ENCODE measurements around the gene ECPAS.
"Not testable (repeated sequence)": the region's sequence is repeated elsewhere in the genome, so short reads cannot be mapped to it uniquely, and the experiment has no call there.

The ECPAS gene

DNA sequence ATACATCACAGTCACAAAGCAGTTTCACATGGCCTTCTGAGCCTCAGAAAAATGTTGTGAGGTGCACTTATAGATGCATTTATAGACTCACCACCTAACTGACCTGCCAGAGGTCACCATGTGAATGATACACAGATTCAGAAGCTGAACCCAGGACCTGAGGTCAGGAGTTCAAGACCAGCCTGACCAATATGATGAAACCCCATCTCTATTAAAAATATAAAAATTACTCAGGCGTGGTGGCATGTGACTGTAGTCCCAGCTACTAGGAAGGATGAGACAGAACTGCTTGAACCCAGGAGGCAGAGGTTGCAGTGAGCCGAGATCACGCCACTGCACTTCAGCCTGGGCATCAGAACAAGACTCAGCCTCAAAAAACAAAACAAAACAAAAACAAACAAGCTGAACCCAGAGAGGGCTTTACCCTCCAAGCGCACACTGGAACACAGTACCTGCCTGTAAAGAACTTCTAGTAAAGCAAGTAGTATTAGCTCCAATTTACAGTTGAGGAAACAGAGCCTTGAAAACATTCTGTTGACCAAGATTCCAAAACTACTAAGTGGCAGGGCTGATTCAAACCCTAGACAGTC lies 16.3 kb downstream of the ECPAS start:
- DNase-seq (ENCODE audit: low read depth): no peak

- no peak for DNase-seq (ENCODE audit: low read depth)
Observed at GRCh38 chr9:111463048-111463447, 21.1 kb downstream of the ECPAS start.

DNA sequence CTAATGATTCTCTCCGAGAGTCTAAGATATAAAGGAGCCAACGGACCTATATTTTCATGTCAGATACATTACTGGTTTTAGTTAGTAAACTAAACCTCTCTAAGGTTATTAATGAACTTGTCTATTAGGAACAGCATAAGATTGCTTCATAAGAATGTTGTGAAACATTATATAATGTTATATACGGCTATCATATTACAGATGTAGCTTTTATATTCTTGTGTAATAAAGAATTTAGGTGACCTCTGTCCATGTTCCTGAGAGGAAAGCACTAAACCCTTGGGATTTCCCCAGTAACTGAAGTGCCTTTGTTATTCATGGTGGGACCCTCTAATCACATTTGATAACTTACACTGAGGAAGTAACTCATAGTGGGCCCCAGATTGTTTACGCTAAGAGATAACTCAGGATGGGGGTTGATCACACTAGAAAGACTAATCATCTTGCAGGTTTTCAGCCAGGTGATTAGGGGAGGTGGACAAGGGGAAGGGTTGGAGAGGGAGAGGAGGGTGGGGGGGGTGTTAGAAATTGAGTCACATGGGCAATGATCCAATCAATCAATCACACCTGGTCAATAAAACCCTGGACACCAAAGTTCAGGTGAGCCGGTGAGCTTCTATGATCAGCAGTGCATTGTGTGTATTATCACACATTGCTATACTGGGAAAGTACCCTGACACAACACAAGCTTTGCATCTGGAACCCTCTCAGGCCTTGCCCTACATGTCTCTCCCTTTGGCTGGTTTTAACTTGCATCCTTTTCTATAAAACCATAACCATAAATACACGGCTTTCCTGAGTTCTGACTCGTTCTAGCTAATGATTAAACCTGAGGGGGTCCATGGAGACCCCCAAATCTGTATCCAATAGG lies 25.8 kb downstream of the ECPAS start:
- peak; percentile 22 for DNase-seq (ENCODE audit: low read depth)

DNA sequence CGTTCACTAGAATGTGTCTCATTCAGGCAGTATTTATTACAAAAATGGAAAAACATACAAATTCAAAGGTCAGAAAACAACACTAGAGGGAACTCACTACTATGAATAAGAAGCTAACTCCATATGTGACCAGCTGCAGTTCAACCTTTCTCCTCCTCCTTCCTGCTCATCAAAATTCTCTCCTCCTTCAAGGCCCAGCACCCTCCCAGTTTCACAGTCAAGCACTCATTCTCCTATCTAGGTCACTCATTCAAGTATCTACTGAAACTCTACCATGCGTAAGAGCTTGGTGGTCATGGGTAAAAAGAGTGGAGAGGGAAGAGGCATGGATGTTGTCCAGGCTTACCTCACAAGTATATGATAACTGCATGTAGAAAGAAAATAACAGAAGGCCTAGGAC lies 27.7 kb downstream of the ECPAS start:
- DNase-seq (ENCODE audit: low read depth): peak; percentile 34

GRCh38 chr9:111455638-111456037 lies 28.5 kb downstream of the ECPAS start:
- no peak for DNase-seq (ENCODE audit: low read depth)

- DNase-seq (ENCODE audit: low read depth): no peak
Observed at GRCh38 chr9:111454751-111455150, 29.4 kb downstream of the ECPAS start.

DNA sequence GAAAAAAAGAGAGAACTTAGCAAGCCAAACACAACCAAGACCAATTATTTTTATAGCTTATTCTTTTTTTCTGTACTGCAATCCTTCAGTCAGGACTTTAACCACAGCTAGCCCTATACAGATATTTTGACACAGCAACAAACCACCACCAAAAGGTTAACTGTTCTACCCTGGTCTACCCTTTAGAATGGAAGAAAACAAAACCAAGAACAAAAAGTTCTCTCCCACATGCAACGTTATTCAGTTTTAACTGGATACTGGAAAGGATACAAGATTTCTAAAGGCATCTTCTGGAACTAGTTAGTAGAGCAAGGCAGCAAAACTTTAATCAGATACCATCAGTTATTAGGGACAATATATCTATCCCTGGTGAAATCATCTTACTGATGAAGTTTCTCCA lies 32.6 kb downstream of the ECPAS start:
- peak; percentile 42 for DNase-seq (ENCODE audit: low read depth)

DNA sequence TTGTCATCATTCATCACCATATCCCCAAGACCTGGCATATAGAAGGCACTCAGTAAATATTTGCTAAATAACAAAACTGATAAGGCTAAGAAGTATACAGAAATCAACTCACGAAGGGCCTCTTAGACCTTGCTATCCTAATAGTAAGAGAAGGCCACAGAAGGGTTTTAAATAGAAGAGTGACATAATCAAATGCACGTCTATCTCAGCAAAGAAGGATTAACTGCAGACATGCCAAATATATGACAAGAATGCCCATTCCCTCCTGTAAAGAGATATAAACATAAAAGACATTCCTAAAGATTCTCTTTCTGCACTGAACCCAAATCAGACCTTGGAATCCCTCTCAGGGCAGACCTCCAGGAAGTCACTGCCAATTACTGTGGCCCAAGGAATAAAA lies 34.1 kb downstream of the ECPAS start:
- DNase-seq (ENCODE audit: low read depth): peak; percentile 59

GRCh38 chr9:111449705-111450104 lies 34.5 kb downstream of the ECPAS start:
- DNase-seq (ENCODE audit: low read depth): no peak

DNA sequence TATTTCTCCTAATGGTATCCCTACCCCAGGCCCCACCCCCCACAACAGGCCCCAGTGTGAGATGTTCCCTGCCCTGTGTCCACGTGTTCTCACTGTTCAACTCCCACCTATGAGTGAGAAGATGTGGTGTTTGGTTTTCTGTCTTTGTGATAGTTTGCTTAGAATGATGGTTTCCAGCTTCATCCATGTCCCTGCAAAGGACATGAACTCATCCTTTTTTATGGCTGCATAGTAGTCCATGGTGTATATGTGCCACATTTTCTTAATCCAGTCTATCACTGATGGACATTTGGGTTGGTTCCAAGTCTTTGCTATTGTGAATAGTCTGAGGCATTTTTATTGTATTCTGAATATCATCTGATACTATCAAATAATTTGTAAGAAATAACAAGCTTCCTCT lies 38.4 kb downstream of the ECPAS start:
- not testable (repeated sequence) for DNase-seq (ENCODE audit: low read depth)

DNA sequence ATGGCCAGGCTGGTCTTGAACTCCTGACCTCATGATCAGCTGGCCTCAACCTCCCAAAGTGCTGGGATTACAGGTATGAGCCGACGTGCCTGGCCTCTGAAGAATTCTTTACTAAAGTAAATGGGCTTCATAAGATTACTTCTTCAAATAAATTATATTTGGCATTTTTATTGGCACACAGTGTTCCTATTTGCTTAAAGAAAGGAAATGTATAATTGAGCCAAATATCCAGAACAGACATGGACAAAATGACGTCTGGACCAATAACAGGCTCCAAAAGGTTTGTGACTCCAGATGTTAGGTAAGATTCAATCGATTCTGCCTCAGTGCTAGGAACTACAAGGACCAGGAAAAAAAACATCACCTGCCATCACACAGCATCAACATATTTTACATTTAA lies 40.7 kb downstream of the ECPAS start:
- DNase-seq (ENCODE audit: low read depth): no peak

GRCh38 chr9:111442360-111443027 lies 41.7 kb downstream of the ECPAS start:
- no peak for DNase-seq (ENCODE audit: low read depth)

DNA sequence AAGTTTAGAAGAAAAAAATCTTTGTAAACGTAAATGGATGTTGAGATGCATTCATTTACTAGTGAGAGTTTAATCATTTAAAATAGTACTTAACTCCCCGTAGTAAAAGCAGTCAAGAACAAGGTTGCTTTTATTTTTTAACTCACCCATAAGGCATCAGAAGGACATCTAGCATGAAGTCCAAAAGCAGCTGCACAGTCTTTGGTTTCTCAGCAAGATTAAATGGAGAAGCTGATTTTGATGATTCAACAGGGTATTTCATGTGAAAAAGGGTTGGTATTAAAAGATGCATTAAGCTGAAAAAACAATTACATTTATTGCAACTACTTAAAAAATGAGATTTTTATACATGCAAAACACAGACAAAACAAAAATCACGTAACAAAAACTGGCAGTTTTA lies 44.0 kb downstream of the ECPAS start:
- DNase-seq (ENCODE audit: low read depth): no peak

DNA sequence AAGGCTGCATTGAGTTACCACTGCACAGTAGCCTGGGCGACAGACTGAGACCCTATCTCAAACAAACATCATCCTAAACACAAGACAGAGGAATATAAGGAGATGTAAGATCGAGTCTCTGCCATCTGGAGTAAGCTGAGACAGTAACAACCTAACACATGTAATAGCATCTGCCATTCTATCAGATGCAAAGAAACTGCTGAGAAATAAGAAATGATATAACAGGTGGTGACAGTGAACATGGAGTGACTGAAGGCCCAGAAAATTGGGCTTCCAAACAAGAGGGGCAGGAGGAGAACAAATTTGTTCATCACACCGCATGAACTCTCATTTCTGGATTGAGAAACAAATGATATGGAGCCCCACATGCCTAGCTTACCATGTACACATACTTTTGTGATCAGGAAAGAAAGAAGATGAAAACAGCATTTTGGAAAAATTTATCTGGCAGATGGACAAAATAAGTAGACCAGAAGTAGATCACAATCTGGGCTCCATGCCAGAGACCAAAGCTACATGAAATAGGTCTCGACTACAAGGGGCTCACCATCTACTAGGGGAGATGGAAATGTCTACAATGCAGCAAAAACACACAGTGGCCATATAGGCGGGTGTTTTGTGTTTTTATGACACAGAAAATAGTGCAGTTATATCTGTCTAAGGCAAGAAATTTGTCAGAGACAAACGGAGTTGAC lies 45.5 kb downstream of the ECPAS start:
- peak; percentile 77 for DNase-seq (ENCODE audit: low read depth)

- DNase-seq (ENCODE audit: low read depth): no peak
Observed at GRCh38 chr9:111436571-111436970, 47.6 kb downstream of the ECPAS start.

DNA sequence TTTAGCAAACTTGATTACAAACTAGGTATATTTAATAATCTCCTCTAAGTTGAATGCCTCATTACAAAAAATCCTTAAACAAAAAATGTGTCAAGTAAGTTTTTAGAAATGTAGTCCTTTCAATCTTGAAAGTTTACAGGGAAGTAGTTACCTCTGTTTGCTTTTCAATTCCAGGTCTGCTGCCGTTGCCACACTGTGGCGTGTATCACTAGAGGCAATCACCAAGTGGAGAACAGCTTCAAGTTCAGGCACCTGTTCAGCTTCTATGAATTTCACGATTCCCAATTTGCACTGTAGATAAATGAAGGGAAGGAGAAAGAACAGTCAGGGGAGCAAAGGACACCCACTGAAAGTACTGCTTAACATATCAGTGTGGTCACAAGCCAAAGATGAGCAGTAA lies 51.1 kb downstream of the ECPAS start:
- DNase-seq (ENCODE audit: low read depth): no peak

DNA sequence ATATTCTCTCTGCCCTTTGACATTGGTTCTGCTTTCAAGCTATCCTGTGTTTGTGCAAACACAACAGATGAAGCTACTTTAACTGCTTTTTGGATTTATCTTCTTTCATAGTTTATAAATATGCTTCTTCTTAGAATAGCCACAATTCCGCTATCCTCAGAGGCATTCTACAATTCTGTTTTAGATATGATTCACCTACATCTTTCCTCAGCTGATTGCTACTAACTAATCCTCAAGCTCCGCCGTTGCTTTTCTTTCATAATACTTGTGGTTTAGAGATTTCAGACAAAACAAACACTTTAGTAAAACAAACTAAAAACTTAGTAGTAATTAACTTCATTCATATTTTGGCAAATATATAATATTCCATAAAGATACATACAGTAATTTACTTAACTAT lies 52.5 kb downstream of the ECPAS start:
- peak; percentile 83 for DNase-seq (ENCODE audit: low read depth)

DNA sequence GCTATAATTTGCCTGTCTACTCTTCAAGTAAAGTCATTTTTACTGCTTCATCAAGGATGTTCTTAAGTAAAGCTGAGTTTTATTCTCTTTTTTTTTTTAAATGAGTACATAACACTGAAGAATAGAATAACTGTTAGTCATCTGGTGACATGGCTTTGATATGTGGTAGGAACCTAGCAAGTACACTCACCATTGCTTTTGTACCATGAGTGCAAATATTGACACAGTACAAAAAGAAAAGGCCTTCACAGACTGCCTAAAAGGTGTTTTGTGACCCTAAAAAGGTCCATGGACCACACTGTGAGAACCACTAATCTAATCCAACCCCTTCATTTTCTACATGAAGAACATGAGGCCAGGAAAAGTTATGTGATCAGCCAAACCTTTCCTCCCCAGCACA lies 55.0 kb downstream of the ECPAS start:
- peak; percentile 45 for DNase-seq (ENCODE audit: low read depth)

- DNase-seq (ENCODE audit: low read depth): peak; percentile 53
Observed at GRCh38 chr9:111427186-111427585, 57.0 kb downstream of the ECPAS start.

DNA sequence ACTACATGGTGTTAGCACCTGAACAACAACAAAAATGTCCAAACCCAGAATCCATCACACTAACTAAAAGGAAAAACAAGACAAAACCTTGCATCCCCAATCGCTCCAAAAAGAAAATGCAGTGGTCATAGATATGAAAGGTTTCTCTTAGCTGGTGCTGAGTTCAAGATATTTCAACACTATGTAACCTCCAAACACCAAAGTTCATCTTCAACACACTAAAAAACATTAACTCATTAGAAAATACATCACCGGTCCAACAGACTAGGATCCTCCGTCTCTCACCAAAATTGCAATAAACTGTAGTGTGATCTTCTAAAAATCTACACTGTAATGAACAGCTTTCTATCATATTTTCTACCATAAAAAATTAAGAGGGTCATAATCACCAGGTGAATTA lies 60.8 kb downstream of the ECPAS start:
- no peak for DNase-seq (ENCODE audit: low read depth)

GRCh38 chr9:111414406-111414805 lies 69.8 kb downstream of the ECPAS start:
- no peak for DNase-seq (ENCODE audit: low read depth)

GRCh38 chr9:111413996-111414395 lies 70.2 kb downstream of the ECPAS start:
- no peak for DNase-seq (ENCODE audit: low read depth)

DNA sequence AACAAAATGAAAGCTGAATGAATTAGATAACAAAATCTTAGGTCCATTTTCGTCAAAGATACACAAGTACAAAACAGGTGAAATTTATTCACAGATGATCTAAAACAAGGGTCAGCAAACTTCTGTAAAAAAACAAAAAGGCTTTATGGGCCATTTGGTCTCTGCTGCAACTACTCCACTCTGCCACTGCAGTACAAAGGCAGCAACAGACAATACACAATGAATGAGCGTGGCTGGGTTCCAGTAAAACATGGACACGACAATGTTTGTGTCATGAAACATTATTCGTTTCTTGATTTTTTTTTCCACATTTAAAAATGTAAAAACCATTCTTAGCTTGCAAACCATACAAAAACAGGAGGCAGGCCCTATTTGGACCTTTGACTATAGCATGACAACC lies 71.9 kb downstream of the ECPAS start:
- no peak for DNase-seq (ENCODE audit: low read depth)

Measured in iris pigment epithelial cell (primary cell).